Memory B cell (primary cell): ENCODE measurements around the gene FAM234A.

Source experiments
- ATAC-seq: fragments of 150-1000 bp; cut with Tn5 transposase; 2 replicates; pipeline ENCODE4 v1.10.0; 2021; ENCODE audit warnings: low read depth, mild to moderate bottlenecking, moderate library complexity
- DNase-seq, 2 donors: peaks; one replicate each; pipeline ENCODE4 v3.0.0; 2022; ENCODE audit warnings: low spot score in 2 of 2
- H3K27ac Mint-ChIP-seq: one replicate; pipeline ENCODE4 v1.8.0; 2022; ENCODE audit warnings: mild to moderate bottlenecking, moderate library complexity, mixed read lengths
- H3K27me3 Mint-ChIP-seq: one replicate; pipeline ENCODE4 v1.8.0; 2022; ENCODE audit warnings: mixed read lengths
- H3K36me3 Mint-ChIP-seq: one replicate; pipeline ENCODE4 v1.8.0; 2022; ENCODE audit warnings: mild to moderate bottlenecking, mixed read lengths
- H3K4me1 Mint-ChIP-seq: one replicate; pipeline ENCODE4 v1.8.0; 2022; ENCODE audit warnings: mixed read lengths
- H3K4me3 Mint-ChIP-seq: one replicate; pipeline ENCODE4 v1.8.0; 2022; ENCODE audit warnings: mild to moderate bottlenecking, moderate library complexity, mixed read lengths
- H3K9me3 Mint-ChIP-seq: one replicate; pipeline ENCODE4 v1.8.0; 2022; ENCODE audit warnings: mixed read lengths

FAM234A gene

GRCh38 chr16:301950-302349 is 67.3 kb downstream of the FAM234A start:
- no peaks in the 10 kb centered on the region for H3K4me1 Mint-ChIP-seq
- no peak overlapping the region for H3K4me3 Mint-ChIP-seq
- no peak for ATAC-seq
- no peak overlapping the region for H3K27ac Mint-ChIP-seq
- peaks cover 8% of the 10 kb centered on the region for H3K36me3 Mint-ChIP-seq
- no peaks in the 10 kb centered on the region for H3K9me3 Mint-ChIP-seq
- no peak for DNase-seq
- no peaks in the 10 kb centered on the region for H3K27me3 Mint-ChIP-seq

- Mint-ChIP-seq H3K4me3 (no peak overlapping the region), H3K36me3 (peaks cover 10% of the 10 kb centered on the region), H3K27ac (no peak overlapping the region), H3K27me3 (no peaks in the 10 kb centered on the region), H3K4me1 (no peaks in the 10 kb centered on the region), H3K9me3 (no peaks in the 10 kb centered on the region)
- no peak for DNase-seq
- peak; percentile 34 for ATAC-seq
Observed at GRCh38 chr16:303760-304505, 69.3 kb downstream of the FAM234A start.

- H3K4me3 Mint-ChIP-seq = no peak overlapping the region
- no peak for DNase-seq
- peaks cover 10% of the 10 kb centered on the region for H3K36me3 Mint-ChIP-seq
- no peaks in the 10 kb centered on the region for H3K9me3 Mint-ChIP-seq
- H3K27me3 Mint-ChIP-seq = no peaks in the 10 kb centered on the region
- H3K27ac Mint-ChIP-seq = no peak overlapping the region
- ATAC-seq = no peak
- peaks cover 2% of the 10 kb centered on the region for H3K4me1 Mint-ChIP-seq
Observed at GRCh38 chr16:305916-306626, 71.5 kb downstream of the FAM234A start.

DNA sequence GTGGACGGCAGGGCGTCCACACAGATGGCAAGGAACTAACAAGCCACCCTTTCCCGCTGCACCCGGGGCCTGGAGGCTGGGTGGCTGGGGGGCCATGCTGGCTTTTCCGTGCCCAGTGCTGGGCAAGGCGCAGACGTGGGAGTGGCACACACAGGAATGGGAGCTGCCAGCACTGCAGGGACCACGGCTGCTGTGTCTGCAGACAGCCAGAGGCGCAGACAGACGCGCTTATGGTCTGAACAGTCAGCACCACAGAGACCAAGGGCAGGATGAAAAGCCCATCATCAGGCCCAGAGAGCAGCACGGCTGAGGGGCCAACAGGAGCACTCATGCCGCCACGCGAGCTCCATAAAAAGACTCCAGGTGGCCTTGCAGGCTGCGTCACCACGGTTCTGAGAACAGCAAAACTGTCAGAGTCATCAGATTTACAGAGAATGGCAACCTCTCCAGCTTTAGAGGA is 72.3 kb downstream of the FAM234A start:
- Mint-ChIP-seq H3K4me3 (no peak overlapping the region), H3K27me3 (no peaks in the 10 kb centered on the region), H3K27ac (no peak overlapping the region), H3K9me3 (no peaks in the 10 kb centered on the region), H3K36me3 (peaks cover 11% of the 10 kb centered on the region), H3K4me1 (peaks cover 2% of the 10 kb centered on the region)
- DNase-seq = no peak
- ATAC-seq = no peak

DNA sequence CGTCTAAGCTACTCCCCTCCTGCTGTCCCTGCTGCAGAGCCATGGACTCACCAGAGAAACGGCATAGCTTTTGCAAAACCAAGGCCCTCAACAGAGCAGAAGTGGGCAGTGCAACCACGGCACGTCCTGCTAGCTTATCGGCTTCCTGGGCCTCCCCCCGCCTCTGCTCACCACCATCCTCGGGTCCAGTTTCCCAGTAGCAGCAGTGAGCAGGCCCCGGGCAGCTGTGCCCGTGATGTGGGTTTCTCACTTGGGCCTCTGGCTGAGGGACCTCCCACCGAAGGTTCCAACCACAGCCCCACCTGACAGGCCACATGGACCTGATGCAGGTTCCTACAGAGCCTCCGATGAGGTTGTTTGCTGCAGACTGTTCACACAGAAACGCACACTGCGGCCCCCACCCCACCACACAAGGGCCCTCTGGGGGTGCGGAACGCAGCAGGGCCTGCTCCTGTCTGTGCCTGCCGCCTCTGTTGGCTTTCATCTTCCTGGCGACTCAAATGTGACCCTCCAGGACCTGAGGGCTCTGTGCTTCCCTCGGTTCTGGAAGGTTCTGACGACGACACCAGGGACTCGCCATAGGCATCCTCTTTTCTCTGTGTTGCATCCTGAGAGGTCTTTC is 73.2 kb downstream of the FAM234A start:
- DNase-seq = no peak
- Mint-ChIP-seq H3K36me3 (peaks cover 11% of the 10 kb centered on the region), H3K4me3 (no peak overlapping the region), H3K9me3 (no peaks in the 10 kb centered on the region), H3K4me1 (peaks cover 2% of the 10 kb centered on the region), H3K27ac (no peak overlapping the region), H3K27me3 (no peaks in the 10 kb centered on the region)
- no peak for ATAC-seq

DNA sequence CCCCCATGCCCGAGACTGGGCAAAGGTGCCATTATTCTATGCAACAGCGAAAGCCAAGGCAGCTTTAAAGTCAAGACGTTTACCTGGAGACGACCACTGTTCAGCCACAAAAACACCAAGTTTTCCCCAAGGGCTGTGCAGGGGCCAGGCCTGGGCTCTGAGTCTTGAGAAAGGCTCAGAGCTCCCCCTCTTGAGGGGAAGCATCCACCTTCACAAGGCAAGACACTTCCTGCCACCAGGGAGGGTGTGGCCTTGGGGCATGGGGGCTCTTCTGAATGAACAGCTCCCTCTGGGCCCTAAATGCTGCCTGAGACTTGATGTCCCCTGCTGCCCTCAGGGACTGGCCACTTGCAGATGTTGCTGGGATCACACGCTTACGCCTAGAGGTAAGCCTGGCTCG is 74.9 kb downstream of the FAM234A start:
- H3K4me3 Mint-ChIP-seq = no peak overlapping the region
- peak overlapping the region; percentile 50 for H3K27ac Mint-ChIP-seq
- H3K27me3 Mint-ChIP-seq = no peaks in the 10 kb centered on the region
- H3K9me3 Mint-ChIP-seq = no peaks in the 10 kb centered on the region
- ATAC-seq (peak; percentile 38), DNase-seq (no peak)
- peaks cover 2% of the 10 kb centered on the region for H3K4me1 Mint-ChIP-seq
- peaks cover 8% of the 10 kb centered on the region for H3K36me3 Mint-ChIP-seq

- no peak for ATAC-seq
- no peak for DNase-seq
- Mint-ChIP-seq H3K4me1 (peaks cover 2% of the 10 kb centered on the region), H3K27me3 (no peaks in the 10 kb centered on the region), H3K27ac (no peak overlapping the region), H3K9me3 (no peaks in the 10 kb centered on the region), H3K4me3 (no peak overlapping the region), H3K36me3 (peaks cover 3% of the 10 kb centered on the region)
Observed at GRCh38 chr16:311725-312124, 77.1 kb downstream of the FAM234A start.

DNA sequence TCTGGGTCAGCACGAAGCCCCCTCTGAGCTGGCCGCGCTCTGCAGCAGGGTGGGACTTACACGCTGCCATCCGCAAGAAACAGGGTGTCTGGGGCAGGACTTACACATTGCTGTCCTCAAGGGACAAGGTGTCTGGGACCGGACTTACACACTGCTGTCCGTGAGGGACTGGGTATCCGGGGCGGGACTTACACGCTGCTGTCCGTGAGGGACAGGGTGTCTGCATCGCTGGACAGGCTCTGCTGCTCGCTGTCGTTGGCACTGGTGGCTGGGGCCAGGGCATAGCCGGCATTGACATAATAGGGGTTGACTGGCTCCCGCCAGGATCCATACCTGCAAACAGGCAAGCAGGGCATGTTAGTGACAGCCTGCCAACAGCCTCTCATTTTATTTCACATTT is 79.7 kb downstream of the FAM234A start:
- no peaks in the 10 kb centered on the region for H3K4me1 Mint-ChIP-seq
- H3K36me3 Mint-ChIP-seq = peaks cover 3% of the 10 kb centered on the region
- no peaks in the 10 kb centered on the region for H3K27me3 Mint-ChIP-seq
- ATAC-seq (no peak), DNase-seq (no peak)
- H3K9me3 Mint-ChIP-seq = no peaks in the 10 kb centered on the region
- no peak overlapping the region for H3K4me3 Mint-ChIP-seq
- no peak overlapping the region for H3K27ac Mint-ChIP-seq

DNA sequence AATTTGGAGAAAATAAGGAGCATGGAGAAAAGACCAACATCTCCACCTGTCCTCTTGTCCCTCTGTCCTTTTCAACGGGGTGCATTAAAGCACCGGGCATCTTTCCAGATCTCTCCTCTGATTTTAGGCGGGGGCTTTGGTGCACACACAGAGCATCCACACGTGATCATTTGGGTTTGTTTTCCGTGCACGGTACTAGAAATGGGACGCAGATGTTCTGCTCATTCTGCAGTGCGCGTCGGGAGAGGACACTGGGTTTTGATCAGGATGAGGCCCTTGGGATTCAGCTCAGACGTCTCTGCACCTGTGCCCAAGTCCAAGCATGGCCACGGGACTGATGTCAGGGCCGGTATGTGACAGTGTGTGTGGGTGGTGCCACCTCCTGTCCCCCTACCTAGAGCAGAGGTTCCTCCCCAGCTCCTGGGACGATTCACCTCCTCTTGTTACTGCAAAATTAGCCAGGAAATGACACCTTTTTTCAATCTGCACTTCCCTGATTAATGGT is 80.2 kb downstream of the FAM234A start:
- no peak for DNase-seq
- Mint-ChIP-seq H3K4me3 (no peak overlapping the region), H3K27me3 (no peaks in the 10 kb centered on the region), H3K36me3 (peaks cover 3% of the 10 kb centered on the region), H3K9me3 (no peaks in the 10 kb centered on the region), H3K27ac (no peak overlapping the region), H3K4me1 (peaks cover 2% of the 10 kb centered on the region)
- no peak for ATAC-seq
